Renal cortex interstitium (tissue), 11 donors: Measurements from ENCODE around the gene TFB2M. TPM values are rescaled to one million over a fixed set of nuclear protein-coding genes. Genes with fewer than 3 reads are reported as not detected.
"Not testable (repeated sequence)": the region's sequence is repeated elsewhere in the genome, so short reads cannot be mapped to it uniquely, and the experiment has no call there.

Source experiments
- DNase-seq, 11 donors: peaks; one replicate each; pipeline ENCODE4 v3.0.0-alpha.2; 2013; ENCODE audit warnings: low read depth in 9 of 11, low spot score in 4 of 11; ENCODE audit errors: extremely low read depth in 1 of 11
- polyA plus RNA-seq, 3 donors: library from polyadenylated mRNA; unstranded; fragments of 120-200 nt; gene quantifications; one replicate each; pipeline ENCODE4 v1.2.1, GENCODE V29; 2013; ENCODE audit not compliant: insufficient read length in 3 of 3

Gene TFB2M
- polyA plus RNA-seq, 3 donors = 16.9 to 23.6 (median 19.0) TPM

DNA sequence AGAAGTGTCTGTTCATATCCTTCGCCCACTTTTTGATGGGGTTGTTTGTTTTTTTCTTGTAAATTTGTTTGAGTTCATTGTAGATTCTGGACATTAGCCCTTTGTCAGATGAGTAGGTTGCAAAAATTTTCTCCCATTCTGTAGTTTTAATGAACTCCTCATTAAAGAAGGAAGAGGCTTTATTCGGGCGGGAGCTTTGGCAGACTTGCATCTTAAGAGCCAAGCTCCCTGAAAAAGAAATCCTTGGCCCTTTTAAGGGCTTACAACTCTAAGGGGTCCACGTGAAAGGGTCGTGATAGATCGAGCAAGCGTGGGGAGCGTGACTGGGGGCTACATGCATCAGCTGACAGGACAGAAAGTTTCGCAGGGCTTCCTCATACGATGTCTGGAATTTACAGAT, 23.9 kb upstream of the TFB2M start:
- not testable (repeated sequence) for DNase-seq

- DNase-seq = no peak
Observed at GRCh38 chr1:246588159-246588721, 22.2 kb upstream of the TFB2M start.

DNA sequence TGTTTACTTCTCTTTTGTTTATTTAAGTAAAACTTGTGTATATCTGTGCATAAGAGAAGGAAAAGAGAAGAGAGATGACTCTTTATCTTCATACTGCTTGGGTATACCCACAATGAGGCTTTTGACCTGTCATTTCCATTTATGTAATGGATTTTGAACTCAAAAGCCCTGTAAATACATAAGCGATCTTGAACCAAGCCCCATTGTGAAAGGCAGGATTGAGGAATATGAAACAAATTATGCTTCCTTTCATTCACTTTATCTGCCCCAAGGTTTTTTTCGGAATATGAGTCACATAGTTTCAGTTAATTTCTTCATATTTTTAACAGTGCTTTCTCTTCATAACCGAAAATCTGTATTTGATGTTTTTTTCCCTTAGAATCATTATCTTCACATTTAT, 21.5 kb upstream of the TFB2M start:
- DNase-seq = no peak

DNA sequence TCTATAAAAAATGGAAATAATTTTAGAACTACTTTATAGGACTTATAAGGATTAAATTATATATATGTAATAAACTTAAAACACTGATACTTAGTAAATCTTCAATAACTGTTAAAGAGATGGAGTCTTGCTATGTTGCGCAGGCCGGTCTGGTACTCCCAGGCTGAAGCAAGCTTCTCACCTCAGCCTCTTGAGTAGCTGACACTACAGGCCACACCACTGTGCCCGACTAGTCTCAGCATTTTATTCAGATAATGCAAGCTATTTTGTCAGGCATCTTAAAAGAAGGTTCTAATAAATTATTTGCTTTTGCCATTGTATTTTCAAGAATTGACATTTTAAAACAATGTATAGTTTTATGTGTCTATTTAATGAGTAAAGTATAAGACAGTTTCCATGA, 21.0 kb upstream of the TFB2M start:
- no peak for DNase-seq

DNA sequence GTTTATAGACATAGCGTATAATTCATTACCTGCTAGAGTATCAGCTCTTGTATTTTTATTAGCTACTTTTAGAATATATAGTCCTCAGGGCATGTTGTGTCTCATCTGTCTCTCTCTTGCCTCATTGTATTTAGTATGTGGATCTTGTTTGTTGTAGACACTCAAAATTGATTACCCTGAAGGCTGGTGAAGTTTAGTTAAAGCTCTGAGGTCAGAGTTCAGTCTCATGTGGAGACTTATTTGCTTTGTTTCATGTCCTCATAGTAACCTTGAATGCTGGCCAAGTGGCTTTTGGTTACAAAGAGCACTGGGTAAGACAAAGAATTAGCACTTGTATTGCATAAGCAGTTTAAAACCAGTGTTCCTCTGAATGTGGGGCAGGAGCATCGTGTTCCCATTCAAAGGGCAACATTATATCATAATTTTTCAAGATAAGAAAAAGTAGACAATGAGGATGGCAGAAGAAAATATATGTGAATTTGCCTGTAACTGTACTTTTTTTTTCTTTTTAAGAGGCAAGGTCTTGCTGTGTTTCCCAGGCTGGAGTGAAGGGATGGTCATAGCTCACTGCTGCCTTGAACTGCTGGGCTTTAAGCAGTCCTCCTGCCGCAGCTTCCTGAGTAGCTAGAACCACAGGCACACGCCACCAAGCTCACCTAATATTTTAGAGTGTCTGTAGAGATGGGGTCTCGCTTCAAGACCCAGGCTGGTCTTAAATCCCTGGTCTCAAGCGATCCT, 17.6 kb upstream of the TFB2M start:
- DNase-seq = peak in 1 of 11 donors; percentile 20

DNA sequence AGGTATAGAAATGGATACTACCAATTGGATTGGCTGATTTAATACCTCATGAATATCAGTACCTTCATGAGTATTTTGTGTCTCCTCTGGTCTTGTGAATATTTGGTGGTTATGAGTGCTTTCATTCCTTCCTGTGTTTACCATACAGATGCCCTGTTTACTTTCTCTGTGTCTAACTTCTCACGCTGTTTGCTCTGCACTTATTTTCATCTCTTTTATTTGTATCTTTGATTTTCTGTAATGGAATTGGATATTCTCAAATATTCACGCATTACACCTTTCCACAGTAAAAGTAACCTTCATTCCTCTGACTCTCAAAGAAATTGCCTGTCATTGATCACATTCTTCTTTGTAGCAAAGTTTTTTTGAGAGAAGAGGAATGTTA, 17.0 kb upstream of the TFB2M start:
- DNase-seq = no peak

GRCh38 chr1:246582301-246583055, 16.4 kb upstream of the TFB2M start:
- no peak for DNase-seq

DNA sequence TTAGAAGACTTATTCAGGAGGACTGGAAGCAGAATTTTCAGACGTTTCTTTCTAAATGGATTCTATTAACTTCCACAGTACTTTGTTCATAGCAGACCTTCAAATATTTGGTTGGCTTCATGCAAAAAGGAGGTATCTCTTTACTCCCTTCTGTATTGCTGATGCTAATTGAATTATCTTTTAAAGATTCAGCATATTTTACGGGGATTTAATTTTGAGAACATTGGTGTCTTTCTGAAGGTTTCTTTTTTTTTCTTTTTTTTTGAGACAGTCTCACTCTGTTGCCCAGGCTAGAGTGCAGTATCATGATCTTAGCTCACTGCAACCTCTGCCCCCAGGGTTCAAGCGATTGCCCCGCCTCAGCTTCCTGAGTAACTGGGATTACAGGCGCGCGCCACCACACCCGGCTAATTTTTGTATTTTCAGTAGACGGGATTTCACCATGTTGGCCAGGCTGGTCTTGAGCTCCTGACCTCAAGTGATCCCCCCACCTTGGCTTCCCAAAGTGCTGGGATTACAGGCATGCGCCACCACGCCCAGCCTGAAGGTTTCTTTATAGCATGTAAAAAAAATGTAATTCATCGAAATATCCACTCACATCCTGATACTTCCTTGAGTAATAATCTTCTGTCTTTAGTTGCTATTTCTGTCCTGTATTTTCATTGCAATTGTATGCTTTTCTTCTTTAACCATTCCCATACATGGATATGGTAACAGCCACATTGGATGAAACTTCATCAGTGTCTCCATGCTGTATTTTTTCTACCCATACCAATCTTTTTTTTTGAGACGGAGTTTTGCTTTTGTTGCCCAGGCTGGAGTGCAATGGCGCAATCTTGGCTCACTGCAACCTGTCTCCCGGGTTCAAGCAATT, 14.7 kb upstream of the TFB2M start:
- DNase-seq = no peak

- DNase-seq = peak in 1 of 11 donors; percentile 61
Observed at GRCh38 chr1:246579818-246580217, 13.8 kb upstream of the TFB2M start.

DNA sequence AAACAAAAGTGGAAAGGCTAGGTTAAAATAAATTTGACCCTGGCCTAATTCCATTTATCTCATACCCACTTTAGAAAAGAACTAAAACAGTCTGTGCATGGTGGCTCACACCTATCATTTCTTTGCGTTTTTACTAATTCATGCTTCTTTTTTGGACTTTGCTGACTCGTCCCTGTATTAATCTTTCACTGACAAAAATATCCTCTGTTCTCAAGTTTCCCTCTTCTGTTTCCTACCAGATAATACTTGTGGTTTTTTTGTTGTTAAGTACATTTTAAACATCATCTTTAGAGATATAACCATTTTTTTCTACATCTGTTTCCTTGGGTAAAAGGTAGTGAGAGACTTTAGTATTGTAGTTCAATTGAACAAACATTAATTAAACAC, 11.7 kb upstream of the TFB2M start:
- DNase-seq = no peak

DNA sequence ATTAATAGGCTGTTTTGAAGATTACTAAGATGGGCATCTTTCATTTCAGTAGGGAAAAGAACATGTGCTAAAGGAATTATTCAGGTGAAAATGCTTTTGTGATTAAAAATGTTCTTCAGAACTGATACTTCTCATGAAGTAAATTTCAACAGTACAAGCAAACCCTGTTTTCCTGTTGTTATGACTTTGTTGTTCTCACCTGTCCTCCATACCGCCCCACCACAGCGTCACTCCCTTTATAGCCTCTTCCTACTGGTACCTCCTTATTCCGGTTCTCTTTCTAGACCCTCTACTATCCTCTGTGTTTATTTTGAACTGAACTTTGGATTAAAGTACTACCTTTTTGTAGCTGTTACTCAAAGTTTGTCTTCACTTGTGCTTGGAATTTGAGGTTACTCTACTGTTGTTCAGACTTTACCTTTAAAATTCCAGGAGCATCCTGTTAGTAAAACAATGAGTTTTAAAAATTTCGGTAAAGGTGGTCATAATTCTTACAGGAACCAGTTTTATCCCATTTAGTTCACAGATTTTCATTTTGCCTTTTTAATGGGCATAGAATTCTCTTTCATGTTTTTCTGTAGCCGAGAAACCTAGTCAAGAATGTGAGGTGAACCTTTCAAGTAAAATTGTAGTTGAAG, 11.1 kb upstream of the TFB2M start:
- DNase-seq = no peak

DNA sequence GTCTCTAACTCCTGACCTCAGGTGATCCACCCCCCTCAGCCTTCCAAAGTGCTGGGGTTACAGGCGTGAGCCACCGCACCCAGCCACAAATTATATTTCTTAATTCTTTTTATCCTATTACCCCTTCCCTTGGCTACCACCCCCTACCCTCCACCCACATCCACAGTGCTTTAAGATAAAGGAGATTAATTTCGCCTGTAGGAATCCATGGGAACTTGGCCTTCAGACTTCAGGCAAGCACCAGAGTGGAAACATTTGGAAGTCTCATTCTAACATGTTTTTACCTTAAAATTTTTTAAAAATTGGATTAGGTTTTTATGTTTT, 10.6 kb upstream of the TFB2M start:
- DNase-seq = no peak

DNA sequence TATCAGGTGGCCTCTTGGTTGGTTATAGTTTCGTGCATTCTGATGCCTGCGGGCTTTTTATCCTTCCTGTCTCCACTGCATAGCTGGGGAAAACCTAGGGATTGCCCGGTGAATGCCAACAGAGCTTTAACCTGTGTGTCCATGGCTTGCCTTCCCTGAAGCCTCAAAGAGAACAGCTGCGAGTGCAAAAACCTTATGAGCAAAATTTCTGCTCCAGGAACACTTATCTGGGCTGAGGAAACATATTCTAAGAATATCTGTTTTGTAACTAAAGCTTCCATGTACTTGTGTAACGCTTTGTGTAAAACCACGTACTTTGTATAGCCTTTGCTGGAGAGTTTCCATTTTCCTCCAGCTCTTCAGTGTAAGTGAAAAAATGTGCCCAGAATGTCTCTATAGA, 7.4 kb upstream of the TFB2M start:
- DNase-seq = no peak

DNA sequence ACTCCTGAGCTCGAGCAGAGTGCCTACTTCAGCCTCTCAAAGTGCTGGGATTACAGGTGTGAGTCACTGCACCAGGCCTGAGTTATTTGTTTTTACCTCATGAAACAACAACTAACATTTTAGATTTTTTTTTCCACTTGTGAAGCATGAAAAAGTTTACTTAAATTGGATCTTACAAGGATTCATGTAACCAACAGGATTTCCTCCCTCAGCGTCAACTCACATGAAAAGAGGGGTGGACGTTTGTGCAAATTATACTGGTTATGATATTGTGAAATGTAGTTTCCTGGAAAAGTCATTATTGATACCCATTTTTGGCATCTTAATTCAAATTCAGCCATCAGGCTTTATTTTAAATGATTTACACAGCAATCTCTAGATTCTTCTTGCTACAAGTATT, 6.7 kb upstream of the TFB2M start:
- DNase-seq = no peak

DNA sequence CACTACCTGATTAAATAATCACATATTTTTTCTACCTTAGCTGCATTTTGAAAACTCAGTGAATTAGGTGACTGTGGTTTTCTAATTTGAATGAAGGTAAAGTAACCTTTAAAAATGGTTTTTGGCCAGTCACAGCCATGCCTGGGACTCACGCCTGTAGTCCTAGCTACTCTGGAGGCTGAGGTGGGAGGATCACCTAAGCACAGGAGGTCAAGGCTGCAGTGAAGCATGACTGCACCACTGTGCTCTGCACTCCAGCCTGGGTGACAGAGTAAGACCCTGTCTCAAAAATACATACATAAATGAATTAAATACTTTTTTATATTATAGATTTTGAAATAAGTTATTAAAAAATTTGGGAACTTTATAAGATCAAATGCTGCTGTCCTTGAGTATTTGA, 5.9 kb upstream of the TFB2M start:
- no peak for DNase-seq

DNA sequence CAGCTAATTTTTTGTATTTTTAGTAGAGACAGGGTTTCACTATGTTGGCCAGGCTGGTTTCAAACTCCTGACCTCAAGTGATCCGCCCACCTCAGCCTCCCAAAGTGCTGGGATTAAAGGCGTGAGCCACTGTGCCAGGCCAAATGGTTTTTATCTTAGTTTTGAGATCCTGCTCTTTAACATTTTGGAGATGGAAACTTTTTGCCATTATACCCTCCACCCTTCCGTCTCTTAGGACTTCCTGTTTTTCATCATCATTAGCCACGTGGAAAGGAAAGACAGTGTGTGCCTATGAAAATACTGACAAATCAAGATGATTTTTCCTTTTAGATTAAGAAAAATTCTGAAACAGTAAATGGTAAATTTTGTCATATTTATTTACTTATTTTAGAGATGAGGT, 5.2 kb upstream of the TFB2M start:
- not testable (repeated sequence) for DNase-seq

- DNase-seq = no peak
Observed at GRCh38 chr1:246569248-246570238, 3.5 kb upstream of the TFB2M start.

GRCh38 chr1:246567646-246568235, 1.7 kb upstream of the TFB2M start:
- no peak for DNase-seq
